ENCODE results near the gene CREB3L1.

- TF ChIP-seq CTCF (IDR thresholded peaks at IDR 0.05) (no peak), POLR2A (IDR thresholded peaks at IDR 0.05) (no peak)
These were observed 20.9 kb upstream of the CREB3L1 start for GRCh38 chr11:46256540-46257001.

All from upper lobe of left lung (tissue), 4 donors.